CD4-positive, alpha-beta T cell (primary cell): ENCODE measurements around the gene ATL2. TPM values are rescaled to one million over a fixed set of nuclear protein-coding genes. Genes with fewer than 3 reads are reported as not detected.
"Not testable (repeated sequence)": the region's sequence is repeated elsewhere in the genome, so short reads cannot be mapped to it uniquely, and the experiment has no call there.

ENCODE experiments used
- ATAC-seq: fragments of 200-7000 bp; cut with Tn5 transposase; one replicate; pipeline ENCODE4 v1.10.0; 2022; ENCODE audit warnings: mild to moderate bottlenecking; ENCODE audit not compliant: poor library complexity
- CTCF ChIA-PET: fragments of 350-600 bp; sonication (Branson Sonifier 250); formaldehyde crosslinking; loops from one replicate; lab custom pipeline; 2021; ENCODE audit warnings: antibody characterized with exemption, inconsistent platforms; lab: Charles Lee
- POLR2A ChIA-PET: fragments of 350-600 bp; sonication (Branson Sonifier 250); formaldehyde crosslinking; loops from one replicate; lab custom pipeline; 2021; ENCODE audit warnings: antibody characterized with exemption, inconsistent platforms; lab: Charles Lee
- DNase-seq, 14 experiments: peaks; one replicate each; pipeline ENCODE4 v3.0.0-alpha.2; 2013 to 2020; ENCODE audit warnings: mixed read lengths in 2 of 14
- H3K27ac ChIP-seq, 2 donors: one replicate each; pipeline versions ENCODE4 v1.5.1 to v1.7.0; 2013; ENCODE audit warnings: low read length in 2 of 2, low read depth in 1 of 2, mild to moderate bottlenecking in 1 of 2
- H3K27me3 ChIP-seq, 2 experiments: 1 replicate in 1 of 2; 2 replicates in 1 of 2; pipeline versions ENCODE4 v1.6.1 to v1.7.0; 2013; ENCODE audit warnings: low read length in 2 of 2, control low read depth in 1 of 2, mild to moderate bottlenecking in 1 of 2, moderate library complexity in 1 of 2; ENCODE audit not compliant: insufficient read depth in 2 of 2, control insufficient read depth in 1 of 2
- H3K36me3 ChIP-seq: one replicate; pipeline ENCODE4 v1.6.1; 2013; ENCODE audit warnings: low read length, control low read depth; ENCODE audit not compliant: insufficient read depth
- H3K4me1 ChIP-seq: one replicate; pipeline ENCODE4 v1.6.1; 2013; ENCODE audit warnings: low read length, control low read depth; ENCODE audit not compliant: insufficient read depth
- H3K4me3 ChIP-seq: one replicate; pipeline ENCODE4 v1.5.1; 2013; ENCODE audit warnings: mild to moderate bottlenecking, low read length, moderate library complexity
- H3K9me3 ChIP-seq, 2 experiments: 1 replicate in 1 of 2; 2 replicates in 1 of 2; pipeline versions ENCODE4 v1.6.1 to v1.7.0; 2013; ENCODE audit warnings: low read length in 2 of 2, mild to moderate bottlenecking in 2 of 2, control low read depth in 1 of 2, moderate library complexity in 1 of 2; ENCODE audit not compliant: control insufficient read depth in 1 of 2, insufficient read depth in 1 of 2
- H3K27ac Mint-ChIP-seq: one replicate; pipeline ENCODE4 v1.8.0; 2020; ENCODE audit warnings: mixed read lengths
- H3K27me3 Mint-ChIP-seq: one replicate; pipeline ENCODE4 v1.8.0; 2021; ENCODE audit warnings: mixed read lengths
- H3K36me3 Mint-ChIP-seq: one replicate; pipeline ENCODE4 v1.8.0; 2021; ENCODE audit warnings: low read depth, mixed read lengths
- H3K4me1 Mint-ChIP-seq: one replicate; pipeline ENCODE4 v1.8.0; 2021; ENCODE audit warnings: low read depth, mixed read lengths
- H3K4me3 Mint-ChIP-seq: one replicate; pipeline ENCODE4 v1.8.0; 2020; ENCODE audit warnings: mild to moderate bottlenecking, mixed read lengths
- H3K9me3 Mint-ChIP-seq: one replicate; pipeline ENCODE4 v1.8.0; 2020; ENCODE audit warnings: mixed read lengths
- CTCF ChIP-seq: fragments of 200-600 bp; IDR thresholded peaks from one replicate; pipeline ENCODE4 v1.8.0; 2022; ENCODE audit warnings: antibody characterized with exemption, mild to moderate bottlenecking
- intact Hi-C, 2 experiments: fragments of 100-400 bp; cut with DNase I in 1 of 2; cut with micrococcal nuclease in 1 of 2; formaldehyde crosslinking; loops; one replicate each; pipeline versions ENCODE4 v1.15.1 to v1.9.0; 2023 to 2025; cut with DNase I, micrococcal nuclease
- total RNA-seq, 174 experiments: library from RNA in 2 of 174; stranded (reverse) in 2 of 174; gene quantifications; one replicate each; pipeline ENCODE4 v1.2.3 and lab custom pipeline; 2021 to 2026

The ATL2 gene
- total RNA-seq, 2 experiments from 2014 or later = 85.5 to 91.7 TPM

GRCh38 chr2:38384338-38384737 lies 7.3 kb upstream of the ATL2 start:
- H3K4me1 Mint-ChIP-seq = peaks cover 58% of the 10 kb centered on the region
- ChIA-PET CTCF (no interaction called here), POLR2A (no interaction called here)

GRCh38 chr2:38383741-38384140 lies 6.7 kb upstream of the ATL2 start:
- H3K36me3 Mint-ChIP-seq, H3K27me3 ChIP-seq, H3K36me3 ChIP-seq, CTCF ChIA-PET, H3K4me3 Mint-ChIP-seq, ATAC-seq, POLR2A ChIA-PET, H3K27ac ChIP-seq, H3K27ac Mint-ChIP-seq, H3K27me3 Mint-ChIP-seq, H3K4me3 ChIP-seq, H3K9me3 ChIP-seq, H3K9me3 Mint-ChIP-seq, DNase-seq: not testable (repeated sequence)
- H3K4me1 ChIP-seq = peaks cover 35% of the 10 kb centered on the region
- intact Hi-C loops = loop anchor here in 1 of 2 experiments (10.0 kb wide), 2 partner anchors 459 to 741 kb away; partner anchors contain the start of genes RMDN2 and SOS1
- H3K4me1 Mint-ChIP-seq = peaks cover 58% of the 10 kb centered on the region

More at GRCh38 chr2:38384338-38384737, 7.3 kb upstream of the ATL2 start:
- TF ChIP-seq CTCF = no peak
- H3K9me3 Mint-ChIP-seq = no peaks in the 10 kb centered on the region
- H3K36me3 Mint-ChIP-seq = no peaks in the 10 kb centered on the region
- Histone ChIP-seq H3K27ac (no peak overlapping the region), H3K9me3 (no peaks in the 10 kb centered on the region), H3K27me3 (no peaks in the 10 kb centered on the region), H3K4me3 (no peak overlapping the region), H3K4me1 (peaks cover 40% of the 10 kb centered on the region), H3K36me3 (no peaks in the 10 kb centered on the region)
- no peak overlapping the region for H3K4me3 Mint-ChIP-seq
- peak overlapping the region; percentile 65 for H3K27ac Mint-ChIP-seq
- intact Hi-C loops = loop anchor here in 1 of 2 experiments (10.0 kb wide), 2 partner anchors 460 to 740 kb away; partner anchors contain the start of genes RMDN2 and SOS1
- H3K27me3 Mint-ChIP-seq = no peaks in the 10 kb centered on the region
- ATAC-seq (no peak), DNase-seq (no peak)

- ATAC-seq = no peak
- peaks cover 56% of the 10 kb centered on the region for H3K4me1 Mint-ChIP-seq
- no peak for TF ChIP-seq CTCF
- peaks cover 29% of the 10 kb centered on the region for H3K4me1 ChIP-seq
- CTCF ChIA-PET = interaction anchor here (0.7 kb wide), 1 partner anchor 126 kb away, joined by 3 read pairs; no protein-coding TSS in a partner anchor
- no peaks in the 10 kb centered on the region for H3K9me3 ChIP-seq
- no peak overlapping the region for H3K27ac ChIP-seq
- H3K4me3 Mint-ChIP-seq = peak overlapping the region; percentile 20
- H3K36me3 Mint-ChIP-seq = peaks cover 11% of the 10 kb centered on the region
- intact Hi-C loops = loop anchor here in 1 of 2 experiments (10.0 kb wide), 2 partner anchors 457 to 743 kb away; partner anchors contain the start of genes RMDN2 and SOS1
- no peaks in the 10 kb centered on the region for H3K27me3 ChIP-seq
- H3K4me3 ChIP-seq = no peak overlapping the region
- H3K36me3 ChIP-seq = no peaks in the 10 kb centered on the region
- POLR2A ChIA-PET = interaction anchor here (0.6 to 2.1 kb wide), 2 partner anchors 370 to 589 kb away, joined by 3 to 8 read pairs; partner anchors contain the start of gene SRSF7
- peak overlapping the region; percentile 85 for H3K27ac Mint-ChIP-seq
- H3K9me3 Mint-ChIP-seq = no peaks in the 10 kb centered on the region
- no peaks in the 10 kb centered on the region for H3K27me3 Mint-ChIP-seq
- no peak for DNase-seq
Observed at GRCh38 chr2:38381381-38382143, 4.5 kb upstream of the ATL2 start.
